CD4-positive, alpha-beta T cell treated with Interleukin-4 for 4 hours (primary cell): ENCODE results near the gene NIT2.

Source experiments
- DNase-seq: peaks from one replicate; pipeline ENCODE4 v3.0.0-alpha.2; 2020

The NIT2 gene

GRCh38 chr3:100399341-100400071 lies 64.9 kb downstream of the NIT2 start:
- no peak for DNase-seq

GRCh38 chr3:100400419-100400779 lies 65.8 kb downstream of the NIT2 start:
- DNase-seq = peak; percentile 25

- peak; percentile 95 for DNase-seq
Observed at GRCh38 chr3:100400780-100401673, 66.5 kb downstream of the NIT2 start, which contains the start of the genes LNP1 and TOMM70. Gene LNP1 (plus strand): TSS chr3:100401539. CDS start chr3:100429730, 28,191 bp downstream. Gene TOMM70 (minus strand): TSS chr3:100401089. CDS start chr3:100400949, 140 bp downstream.

- peak; percentile 61 for DNase-seq
Observed at GRCh38 chr3:100401674-100402041, 67.1 kb downstream of the NIT2 start.

- DNase-seq = no peak
Observed at GRCh38 chr3:100402256-100402655, 67.7 kb downstream of the NIT2 start.

GRCh38 chr3:100402891-100403290 lies 68.3 kb downstream of the NIT2 start:
- no peak for DNase-seq

- no peak for DNase-seq
Observed at GRCh38 chr3:100403362-100404249, 69.0 kb downstream of the NIT2 start.

GRCh38 chr3:100404250-100404548 lies 69.6 kb downstream of the NIT2 start:
- DNase-seq = no peak

- DNase-seq = no peak
Observed at GRCh38 chr3:100407164-100407563, 72.6 kb downstream of the NIT2 start.

- no peak for DNase-seq
Observed at GRCh38 chr3:100407977-100408532, 73.5 kb downstream of the NIT2 start.
